ENCODE measurements around the gene YOD1. TPM values are rescaled to one million over a fixed set of nuclear protein-coding genes. Genes with fewer than 3 reads are reported as not detected.

The YOD1 gene
- 10 to 100 TPM; 10.1 to 10.2 TPM for total RNA-seq

- Mint-ChIP-seq H3K27ac (peak within 1 kb of the TSS; percentile 89), H3K9me3 (no peaks in the 10 kb centered on the region), H3K4me1 (peaks cover 43% of the 10 kb centered on the region), H3K36me3 (peaks cover 6% of the 10 kb centered on the region), H3K27me3 (no peaks in the 10 kb centered on the region), H3K4me3 (peak within 1 kb of the TSS; percentile 99)
- DNase-seq, result no peak
- POLR2A ChIA-PET, result no interaction called here
- no peak for ATAC-seq (ENCODE audit: low read depth)
Observed at GRCh38 chr1:207051191-207051943, at the start of gene YOD1. Gene YOD1, minus strand, starts transcription at chr1:207051208. Its CDS starts 178 bp downstream, at chr1:207051030.

- POLR2A ChIA-PET, result no interaction called here
- Mint-ChIP-seq H3K9me3 (peaks cover 1% of the 10 kb centered on the region), H3K27me3 (peaks cover 5% of the 10 kb centered on the region), H3K27ac (peak overlapping the region; percentile 31), H3K4me1 (peaks cover 6% of the 10 kb centered on the region), H3K4me3 (no peak overlapping the region), H3K36me3 (peaks cover 8% of the 10 kb centered on the region)
- ATAC-seq (ENCODE audit: low read depth) (peak; percentile 65), DNase-seq (no peak)
Observed at GRCh38 chr1:207097871-207098324, 46.9 kb upstream of the YOD1 start.

GRCh38 chr1:207093944-207094343 lies 42.9 kb upstream of the YOD1 start:
- ATAC-seq (ENCODE audit: low read depth) (no peak), DNase-seq (no peak)
- Mint-ChIP-seq H3K9me3 (no peaks in the 10 kb centered on the region), H3K27ac (no peak overlapping the region), H3K4me1 (peaks cover 13% of the 10 kb centered on the region), H3K27me3 (no peaks in the 10 kb centered on the region), H3K4me3 (no peak overlapping the region), H3K36me3 (peaks cover 3% of the 10 kb centered on the region)
- POLR2A ChIA-PET, result no interaction called here

GRCh38 chr1:207091200-207091908 lies 40.3 kb upstream of the YOD1 start:
- H3K4me3 Mint-ChIP-seq, result no peak overlapping the region
- POLR2A ChIA-PET, result interaction anchor here (1.7 kb wide), 1 partner anchor 232 kb away, joined by 3 read pairs; no protein-coding TSS in a partner anchor
- H3K27ac Mint-ChIP-seq, result peak overlapping the region; percentile 47
- H3K36me3 Mint-ChIP-seq, result peaks cover 5% of the 10 kb centered on the region
- DNase-seq, result no peak
- H3K4me1 Mint-ChIP-seq, result peaks cover 14% of the 10 kb centered on the region
- ATAC-seq (ENCODE audit: low read depth), result no peak
- no peaks in the 10 kb centered on the region for H3K9me3 Mint-ChIP-seq
- H3K27me3 Mint-ChIP-seq, result no peaks in the 10 kb centered on the region

- H3K4me1 Mint-ChIP-seq, result peaks cover 21% of the 10 kb centered on the region
- peak overlapping the region; percentile 80 for H3K4me3 Mint-ChIP-seq
- H3K9me3 Mint-ChIP-seq, result no peaks in the 10 kb centered on the region
- ATAC-seq (ENCODE audit: low read depth), result peak; percentile 30
- no peak for DNase-seq
- H3K27me3 Mint-ChIP-seq, result no peaks in the 10 kb centered on the region
- H3K27ac Mint-ChIP-seq, result peak overlapping the region; percentile 84
- POLR2A ChIA-PET, result interaction anchor here (0.6 to 2.0 kb wide), 4 partner anchors 10 to 315 kb away, joined by 3 to 10 read pairs (median 4); partner anchors contain the start of gene CD55
- H3K36me3 Mint-ChIP-seq, result peaks cover 3% of the 10 kb centered on the region
Observed at GRCh38 chr1:207089627-207090355, 38.8 kb upstream of the YOD1 start.

GRCh38 chr1:207088701-207089626 lies 38.0 kb upstream of the YOD1 start, which contains the start of gene C4BPB:
Gene C4BPB, plus strand, starts transcription at chr1:207088860. Its CDS starts 672 bp downstream, at chr1:207089532.
- POLR2A ChIA-PET, result interaction anchor here (1.0 to 2.0 kb wide), 2 partner anchors 233 to 316 kb away, joined by 3 to 10 read pairs; partner anchors contain the start of gene CD55
- peak within 1 kb of the TSS; percentile 84 for H3K27ac Mint-ChIP-seq

GRCh38 chr1:207088161-207088560 lies 37.2 kb upstream of the YOD1 start:
- Mint-ChIP-seq H3K36me3 (peaks cover 3% of the 10 kb centered on the region), H3K27me3 (peaks cover 7% of the 10 kb centered on the region), H3K9me3 (no peaks in the 10 kb centered on the region), H3K4me1 (peaks cover 26% of the 10 kb centered on the region), H3K27ac (no peak overlapping the region), H3K4me3 (no peak overlapping the region)
- DNase-seq, result no peak
- ATAC-seq (ENCODE audit: low read depth), result no peak
- POLR2A ChIA-PET, result interaction anchor here (2.0 kb wide), 1 partner anchor 234 kb away, joined by 10 read pairs; the partner anchor contains the start of gene CD55

More at GRCh38 chr1:207088701-207089626, 38.0 kb upstream of the YOD1 start, which contains the start of gene C4BPB:
- Mint-ChIP-seq H3K9me3 (no peaks in the 10 kb centered on the region), H3K4me3 (peak within 1 kb of the TSS; percentile 80), H3K36me3 (peaks cover 3% of the 10 kb centered on the region), H3K4me1 (peaks cover 26% of the 10 kb centered on the region), H3K27me3 (peaks cover 2% of the 10 kb centered on the region)
- DNase-seq (no peak), ATAC-seq (ENCODE audit: low read depth) (peak; percentile 53)

- no peak overlapping the region for H3K4me3 Mint-ChIP-seq
- H3K36me3 Mint-ChIP-seq, result peaks cover 2% of the 10 kb centered on the region
- no peak overlapping the region for H3K27ac Mint-ChIP-seq
- peaks cover 26% of the 10 kb centered on the region for H3K4me1 Mint-ChIP-seq
- POLR2A ChIA-PET, result no interaction called here
- ATAC-seq (ENCODE audit: low read depth) (no peak), DNase-seq (no peak)
- peaks cover 22% of the 10 kb centered on the region for H3K27me3 Mint-ChIP-seq
- H3K9me3 Mint-ChIP-seq, result no peaks in the 10 kb centered on the region
Observed at GRCh38 chr1:207085887-207086286, 34.9 kb upstream of the YOD1 start.

- POLR2A ChIA-PET, result no interaction called here
- Mint-ChIP-seq H3K9me3 (no peaks in the 10 kb centered on the region), H3K4me1 (peaks cover 25% of the 10 kb centered on the region), H3K4me3 (no peak overlapping the region), H3K36me3 (peaks cover 2% of the 10 kb centered on the region), H3K27me3 (peaks cover 22% of the 10 kb centered on the region), H3K27ac (no peak overlapping the region)
- no peak for DNase-seq
- ATAC-seq (ENCODE audit: low read depth), result peak; percentile 70
Observed at GRCh38 chr1:207084701-207085180, 33.7 kb upstream of the YOD1 start.

GRCh38 chr1:207084232-207084631 lies 33.2 kb upstream of the YOD1 start:
- no peak for ATAC-seq (ENCODE audit: low read depth)
- no peak overlapping the region for H3K27ac Mint-ChIP-seq
- DNase-seq, result no peak
- peaks cover 2% of the 10 kb centered on the region for H3K36me3 Mint-ChIP-seq
- H3K4me3 Mint-ChIP-seq, result no peak overlapping the region
- H3K4me1 Mint-ChIP-seq, result peaks cover 21% of the 10 kb centered on the region
- peaks cover 22% of the 10 kb centered on the region for H3K27me3 Mint-ChIP-seq
- no peaks in the 10 kb centered on the region for H3K9me3 Mint-ChIP-seq
- POLR2A ChIA-PET, result interaction anchor here (1.1 kb wide), 1 partner anchor 321 kb away, joined by 3 read pairs; no protein-coding TSS in a partner anchor

- Mint-ChIP-seq H3K9me3 (no peaks in the 10 kb centered on the region), H3K4me3 (no peak overlapping the region), H3K36me3 (no peaks in the 10 kb centered on the region), H3K27ac (no peak overlapping the region), H3K4me1 (peaks cover 14% of the 10 kb centered on the region), H3K27me3 (peaks cover 22% of the 10 kb centered on the region)
- DNase-seq (no peak), ATAC-seq (ENCODE audit: low read depth) (no peak)
- POLR2A ChIA-PET, result interaction anchor here (1.3 kb wide), 1 partner anchor 240 kb away, joined by 3 read pairs; the partner anchor contains the start of gene CD55
Observed at GRCh38 chr1:207081806-207082205, 30.8 kb upstream of the YOD1 start.

- Mint-ChIP-seq H3K27me3 (peaks cover 22% of the 10 kb centered on the region), H3K9me3 (no peaks in the 10 kb centered on the region), H3K27ac (no peak overlapping the region), H3K36me3 (no peaks in the 10 kb centered on the region), H3K4me1 (peaks cover 14% of the 10 kb centered on the region), H3K4me3 (no peak overlapping the region)
- POLR2A ChIA-PET, result no interaction called here
- no peak for DNase-seq
- no peak for ATAC-seq (ENCODE audit: low read depth)
Observed at GRCh38 chr1:207081088-207081487, 30.1 kb upstream of the YOD1 start.
